NCI-H526 treated with DMSO at 0.1 percent for 48 hours (cell line): Measurements from ENCODE around the gene DNMBP.
A peak's percentile ranks its signal among the peaks of the same experiment; 100 is the strongest.
"Not testable (repeated sequence)": the region's sequence is repeated elsewhere in the genome, so short reads cannot be mapped to it uniquely, and the experiment has no call there.

Experiments
- DNase-seq: peaks from one replicate; lab custom pipeline; 2025; lab: John Stamatoyannopoulos, UW

DNMBP gene

DNA sequence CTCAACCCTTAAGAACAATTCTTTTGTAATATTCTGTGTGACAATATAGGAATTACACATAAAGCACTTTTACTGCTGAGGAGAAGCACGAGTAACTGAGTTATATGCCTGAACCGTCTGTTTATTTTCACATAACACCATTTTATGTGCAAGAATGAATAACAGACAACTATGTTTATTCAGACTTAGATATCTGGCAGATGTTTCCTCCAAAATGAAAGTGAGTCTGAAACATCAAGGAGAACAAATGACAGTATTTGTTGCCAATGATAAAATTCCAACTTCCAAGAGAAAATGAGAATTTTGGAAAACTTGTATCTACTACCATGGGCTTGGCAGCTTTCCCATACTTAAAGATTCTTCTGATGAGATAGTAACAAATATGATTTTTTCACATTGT lies 51.4 kb downstream of the DNMBP start:
- no peak for DNase-seq

DNA sequence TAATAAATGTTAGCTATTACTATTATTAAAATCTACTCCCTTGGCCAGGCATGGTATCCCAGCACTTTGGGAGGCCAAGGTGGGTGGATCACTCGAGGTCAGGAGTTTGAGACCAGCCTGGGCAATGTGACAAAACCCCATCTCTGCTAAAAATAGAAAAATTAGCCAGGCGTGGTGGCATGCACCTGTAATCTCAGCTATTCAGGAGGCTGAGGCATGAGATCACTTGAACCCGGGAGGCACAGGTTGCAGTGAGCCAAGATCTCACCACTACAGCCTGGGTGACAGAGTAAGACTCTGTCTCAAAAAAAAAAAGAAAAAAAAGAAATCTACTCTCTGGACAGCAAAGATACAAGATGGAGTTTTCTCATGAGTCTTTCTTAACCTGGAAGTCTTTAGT lies 56.2 kb downstream of the DNMBP start:
- not testable (repeated sequence) for DNase-seq

DNA sequence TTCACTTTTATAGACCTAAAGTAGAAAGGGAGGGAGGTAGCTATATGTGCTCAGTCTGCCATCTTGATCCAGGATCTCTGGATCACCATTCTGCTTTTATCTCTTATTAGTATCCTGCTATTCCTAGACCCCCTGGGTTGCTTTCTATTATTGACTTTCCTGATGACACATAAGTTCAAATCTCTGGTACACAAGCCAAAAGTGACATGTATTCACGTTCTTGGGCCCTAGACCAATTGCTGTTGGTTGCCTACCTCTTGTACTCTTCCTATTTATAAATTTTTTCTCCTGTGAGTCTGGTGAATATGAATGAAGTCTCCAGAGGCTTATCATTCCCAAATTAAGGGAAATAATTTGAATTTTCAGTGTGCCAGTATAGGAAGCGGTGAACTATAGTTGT lies 56.9 kb downstream of the DNMBP start:
- no peak for DNase-seq

- not testable (repeated sequence) for DNase-seq
These were observed 63.7 kb downstream of the DNMBP start for GRCh38 chr10:99946051-99946450.

DNA sequence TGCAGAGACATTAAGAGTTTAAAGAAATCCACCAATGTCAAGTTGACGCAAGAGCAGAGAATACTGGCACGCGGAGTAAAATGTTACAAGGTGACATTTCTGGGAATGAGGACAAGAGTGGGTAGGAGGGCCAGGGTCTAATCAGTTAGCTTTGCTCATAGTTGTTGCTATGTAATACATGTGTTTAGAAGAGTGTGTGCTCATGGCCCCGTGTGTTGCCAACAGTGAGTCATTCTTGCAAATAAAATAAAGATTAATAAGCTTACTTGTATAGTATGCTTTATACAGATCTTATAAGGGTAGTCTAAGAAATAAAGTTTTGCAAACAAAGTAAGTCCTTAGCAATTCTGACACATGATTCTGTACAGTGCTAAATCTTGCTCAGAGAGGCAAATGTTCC lies 64.5 kb downstream of the DNMBP start:
- no peak for DNase-seq

- no peak for DNase-seq
These were observed 64.9 kb downstream of the DNMBP start for GRCh38 chr10:99944860-99945259.

GRCh38 chr10:99943908-99944307 lies 65.8 kb downstream of the DNMBP start:
- no peak for DNase-seq

GRCh38 chr10:99941942-99942820 lies 67.6 kb downstream of the DNMBP start:
- no peak for DNase-seq

DNA sequence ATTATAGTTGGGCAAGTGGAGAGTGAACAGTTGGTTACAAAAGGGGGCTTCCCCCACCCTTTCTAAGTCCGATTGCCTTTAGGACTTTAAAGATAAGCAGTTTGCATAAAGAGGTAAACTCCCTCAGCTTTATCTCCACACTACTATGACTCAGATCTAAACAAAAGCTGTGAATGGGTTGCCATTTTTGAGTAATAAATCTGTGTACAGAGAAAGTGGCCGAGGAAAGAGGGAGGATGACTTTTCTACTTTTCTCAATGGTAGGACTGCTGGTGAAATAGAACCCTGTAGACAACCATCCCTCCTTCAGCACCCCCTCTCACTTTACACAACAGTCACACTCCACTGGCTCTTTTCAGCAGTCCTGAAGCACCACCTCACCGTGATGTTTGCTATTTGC lies 71.2 kb downstream of the DNMBP start:
- no peak for DNase-seq

DNA sequence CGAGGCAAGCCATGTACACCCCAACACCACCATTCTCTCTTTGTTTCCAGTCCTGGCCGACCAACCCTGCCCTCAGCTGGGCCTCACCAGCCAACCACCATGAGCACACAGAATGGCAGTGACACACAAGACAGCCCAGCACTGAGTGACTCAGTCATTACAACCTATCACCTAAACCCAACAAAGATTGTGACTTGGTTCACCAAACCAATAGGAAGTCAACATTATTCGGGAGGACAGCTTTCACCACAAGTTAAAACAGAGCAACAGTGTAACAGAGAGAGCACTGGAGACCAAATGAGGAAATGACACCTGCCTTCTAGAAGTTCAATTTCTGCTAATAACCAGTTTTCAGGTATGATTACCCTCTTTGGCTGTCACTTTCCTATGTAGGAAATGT lies 72.1 kb downstream of the DNMBP start:
- no peak for DNase-seq

DNA sequence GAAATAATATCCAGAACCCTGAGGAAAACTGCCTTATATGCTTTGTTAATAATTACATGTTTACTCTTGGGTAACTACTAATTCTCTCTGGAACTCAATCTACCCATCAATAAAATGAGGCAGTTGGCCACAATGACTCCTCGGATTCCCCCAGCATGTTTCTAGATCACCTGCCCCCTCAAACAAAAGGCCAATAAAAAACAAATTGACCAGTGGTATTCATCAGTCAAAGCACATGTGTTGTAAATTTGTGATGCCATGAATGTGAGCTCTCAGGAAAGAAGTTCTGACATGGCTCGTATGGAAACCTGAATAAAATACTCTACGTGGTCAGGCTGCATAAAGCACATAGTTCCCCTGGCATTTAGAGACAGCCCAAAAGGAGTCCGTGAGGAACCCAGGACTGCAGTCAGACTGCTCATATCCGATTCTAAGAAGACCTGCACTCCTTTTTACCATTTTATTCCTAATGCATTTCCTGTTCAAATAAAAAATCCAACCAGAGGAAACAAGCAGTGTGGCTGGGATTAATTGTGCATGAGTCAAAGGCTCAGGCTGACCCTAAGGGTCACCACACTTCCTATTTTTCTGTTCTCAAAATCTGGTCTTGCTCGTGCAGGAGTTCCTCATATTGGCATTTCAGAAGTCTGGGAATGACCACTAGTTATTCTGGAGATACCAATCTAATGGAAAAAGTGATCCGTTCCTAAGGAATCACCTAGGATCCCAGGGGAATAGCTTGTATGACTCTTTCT lies 77.4 kb downstream of the DNMBP start:
- not testable (repeated sequence) for DNase-seq

DNA sequence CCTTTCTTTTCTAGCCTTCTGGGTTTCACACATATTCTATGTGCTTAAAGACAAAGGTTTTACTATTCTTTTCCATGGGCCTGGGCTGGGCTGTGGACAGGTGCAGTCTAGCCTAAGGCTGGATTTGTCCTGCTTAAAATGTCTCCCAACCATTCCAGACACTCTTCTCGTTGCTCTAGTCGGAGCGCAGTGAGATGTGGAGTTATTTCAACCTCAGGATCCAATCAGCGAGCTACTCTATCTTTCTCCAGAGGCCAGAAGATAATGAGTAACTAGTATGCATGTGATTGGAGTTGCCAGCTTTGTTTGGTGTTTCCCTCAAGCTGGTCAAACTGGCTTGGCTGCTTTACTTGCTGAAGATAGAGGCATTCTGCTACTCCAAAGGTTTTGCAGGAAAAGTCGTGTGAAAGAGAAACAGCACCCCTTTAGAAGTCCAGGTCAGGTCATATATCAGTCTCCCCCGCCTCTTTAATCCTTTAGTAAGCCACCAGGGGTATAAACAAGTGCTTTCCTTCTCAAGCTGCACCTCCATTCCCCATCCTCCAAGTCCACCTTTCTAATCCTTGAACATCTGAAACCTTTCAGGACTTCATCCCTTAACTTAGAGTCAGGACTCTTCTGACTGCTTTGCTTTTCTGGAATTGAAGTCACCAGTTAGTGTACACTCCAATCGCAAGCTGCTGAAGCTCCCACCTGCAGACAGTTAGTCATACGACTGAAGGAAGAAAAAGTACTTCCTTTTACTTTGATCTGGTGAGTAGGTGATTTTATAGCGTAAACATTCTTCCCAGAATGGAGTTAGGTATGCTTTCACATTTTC lies 78.8 kb downstream of the DNMBP start:
- peak; percentile 90 for DNase-seq

DNA sequence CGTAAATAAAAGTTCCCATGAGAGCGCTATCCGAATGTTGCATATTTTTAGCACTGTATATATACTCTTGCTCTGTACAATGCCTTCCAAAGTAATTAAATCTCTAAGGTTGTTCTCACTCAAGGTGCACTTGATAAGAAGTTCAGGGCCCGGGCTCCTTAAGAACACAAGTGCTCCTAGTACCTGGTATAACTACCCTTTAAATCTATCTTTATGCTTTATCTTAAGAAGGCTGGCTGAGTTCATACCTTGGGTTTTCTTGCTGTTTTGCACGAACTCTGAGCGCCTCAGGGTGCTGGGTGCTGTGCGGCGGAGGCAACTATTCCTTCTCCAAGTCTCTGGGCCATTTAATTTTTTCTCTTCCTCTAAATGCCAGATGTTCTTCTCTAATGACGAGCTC lies 80.4 kb downstream of the DNMBP start:
- DNase-seq, result no peak

DNA sequence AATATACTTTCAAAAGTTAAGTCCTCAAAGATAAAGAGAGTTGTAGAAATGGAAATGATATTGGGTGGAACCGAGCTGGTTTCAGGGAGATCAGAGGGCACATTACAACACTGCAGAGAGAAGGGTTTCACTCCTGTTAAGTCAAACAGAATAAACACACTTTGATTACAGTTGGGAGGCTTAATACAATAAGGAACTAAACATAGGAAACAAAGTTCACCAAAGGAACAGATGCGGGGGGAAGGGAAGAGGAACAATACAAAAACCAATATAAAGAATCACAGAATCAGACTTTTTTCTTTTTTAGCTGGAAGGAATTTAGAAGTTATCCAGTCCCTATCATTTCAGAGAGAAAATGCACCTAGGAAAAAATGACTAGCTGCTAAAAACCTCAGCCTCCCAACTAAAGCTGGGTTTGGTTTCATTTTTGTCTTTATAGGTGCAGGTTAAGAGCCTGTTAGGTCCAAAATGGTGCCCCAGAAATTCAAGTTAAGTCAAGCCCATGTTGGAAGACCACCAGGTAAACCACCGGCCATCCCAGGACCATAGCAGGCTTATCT lies 81.9 kb downstream of the DNMBP start:
- no peak for DNase-seq

DNA sequence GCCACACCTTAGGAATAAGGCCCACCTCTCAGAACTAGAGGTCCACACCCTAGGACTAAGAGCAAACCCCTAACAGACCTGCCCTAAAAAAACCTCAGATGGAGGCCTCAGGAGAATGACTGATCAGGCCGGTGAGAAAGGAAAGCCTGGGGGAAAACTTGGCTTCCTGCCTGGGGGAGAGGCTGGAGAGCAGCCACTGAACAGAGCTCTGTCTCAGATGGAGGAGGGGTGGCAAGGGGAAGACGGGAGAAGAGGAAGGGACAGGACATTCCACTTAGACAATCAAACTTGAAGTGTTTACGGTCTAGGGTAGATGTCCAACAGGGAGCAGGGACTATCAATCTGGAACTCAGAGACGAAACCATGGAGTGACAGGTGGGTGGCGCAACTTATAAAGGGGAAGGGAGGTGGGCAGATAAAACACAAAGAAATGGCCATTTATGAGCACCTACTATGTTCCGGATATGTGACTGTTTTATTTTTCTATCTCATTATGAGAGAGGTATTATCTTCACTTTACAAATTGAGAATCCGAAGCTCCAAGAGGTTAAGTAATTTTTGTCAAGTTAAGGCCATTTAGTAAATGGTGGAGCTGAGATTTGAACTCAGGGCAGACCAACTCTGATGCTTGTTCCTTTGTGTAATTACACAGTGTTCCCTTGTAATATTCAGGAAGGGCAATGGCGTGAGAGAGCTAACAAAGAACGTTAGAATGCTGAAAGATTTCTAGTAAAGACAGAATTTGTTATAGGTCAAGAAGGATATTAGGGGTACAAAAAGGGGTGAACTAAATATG lies 82.6 kb downstream of the DNMBP start:
- DNase-seq, result no peak

- no peak for DNase-seq
These were observed 85.1 kb downstream of the DNMBP start for GRCh38 chr10:99924451-99925255.

GRCh38 chr10:99921948-99922347 lies 87.8 kb downstream of the DNMBP start:
- DNase-seq, result no peak

- no peak for DNase-seq
These were observed 88.8 kb downstream of the DNMBP start for GRCh38 chr10:99920901-99921300.

DNA sequence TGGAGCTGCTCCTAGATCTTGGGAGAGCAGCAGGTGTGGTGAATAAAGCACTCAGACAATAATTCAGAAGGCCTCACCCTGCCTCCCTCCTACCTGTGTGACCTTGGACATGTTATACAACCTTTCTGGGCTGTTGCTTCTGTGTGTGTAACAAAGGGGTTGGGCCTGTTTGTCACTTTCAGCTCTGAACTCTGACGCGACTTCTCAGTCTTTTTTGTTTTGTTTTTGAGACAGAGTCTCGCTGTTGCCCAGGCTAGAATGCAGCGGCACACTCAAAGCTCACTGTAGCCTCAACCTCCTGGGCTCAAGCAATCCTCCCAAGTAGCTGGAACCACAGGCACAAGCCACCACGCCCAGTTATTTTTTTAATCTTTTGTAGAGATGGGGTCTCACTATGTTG lies 89.3 kb downstream of the DNMBP start:
- DNase-seq, result no peak
